SU-DHL-6 (cell line): ENCODE data around the gene MYO1D.
"Not testable (repeated sequence)": the region's sequence is repeated elsewhere in the genome, so short reads cannot be mapped to it uniquely, and the experiment has no call there.

Experiments
- CTCF ChIP-seq: fragments of 200-600 bp; sonication (generic); IDR thresholded peaks from one replicate; pipeline ENCODE4 v1.5.1; 2017; ENCODE audit warnings: antibody characterized with exemption, mild to moderate bottlenecking, low read length, moderate library complexity; ENCODE audit not compliant: insufficient read depth, poor library complexity, severe bottlenecking
- EZH2phosphoT487 ChIP-seq: fragments of 200-600 bp; sonication (generic), shearing (Covaris generic); conservative IDR thresholded peaks from 2 replicates; pipeline ENCODE4 v1.6.1; 2018; ENCODE audit warnings: mild to moderate bottlenecking, antibody characterized with exemption, low read length, moderate library complexity, mixed read lengths

GRCh38 chr17:32923905-32924304 lies 47.0 kb upstream of the MYO1D start:
- TF ChIP-seq CTCF, EZH2phosphoT487: not testable (repeated sequence)
